GM23248 (cell line): ENCODE data around the gene KLRK1. TPM values are rescaled to one million over a fixed set of nuclear protein-coding genes. Genes with fewer than 3 reads are reported as not detected.
"Not testable (repeated sequence)": the region's sequence is repeated elsewhere in the genome, so short reads cannot be mapped to it uniquely, and the experiment has no call there.

Experiments used
- DNase-seq: peaks from one replicate; pipeline ENCODE4 v3.0.0-alpha.2; 2015
- H2AFZ ChIP-seq: fragments of 200-600 bp; sonication (generic); 2 replicates; pipeline ENCODE4 v1.6.1; 2016; ENCODE audit warnings: antibody characterized with exemption
- H3F3A ChIP-seq: fragments of 200-600 bp; sonication (generic); 2 replicates; pipeline ENCODE4 v1.6.1; 2016; ENCODE audit warnings: mild to moderate bottlenecking, antibody characterized with exemption, mixed run types; ENCODE audit not compliant: insufficient read depth
- H3K27ac ChIP-seq: fragments of 200-600 bp; sonication (generic); 2 replicates; pipeline ENCODE4 v1.5.1; 2016; ENCODE audit warnings: mild to moderate bottlenecking
- H3K27me3 ChIP-seq: fragments of 200-600 bp; sonication (generic); replicated peaks from 2 replicates; pipeline ENCODE4 v1.6.1; 2016; ENCODE audit warnings: mild to moderate bottlenecking; ENCODE audit not compliant: insufficient read depth
- H3K36me3 ChIP-seq: fragments of 200-600 bp; sonication (generic); 2 replicates; pipeline ENCODE4 v1.6.1; 2016; ENCODE audit warnings: low read depth, mild to moderate bottlenecking
- H3K4me1 ChIP-seq: fragments of 200-600 bp; sonication (generic); 2 replicates; pipeline ENCODE4 v1.6.1; 2016; ENCODE audit warnings: mild to moderate bottlenecking; ENCODE audit not compliant: insufficient read depth
- H3K4me2 ChIP-seq: fragments of 200-600 bp; sonication (generic); one replicate; pipeline ENCODE4 v1.6.1; 2016; ENCODE audit warnings: mild to moderate bottlenecking; ENCODE audit not compliant: unreplicated experiment
- H3K4me3 ChIP-seq: fragments of 200-600 bp; sonication (generic); 2 replicates; pipeline ENCODE4 v1.5.1; 2016; ENCODE audit warnings: mild to moderate bottlenecking
- H3K79me2 ChIP-seq: fragments of 200-600 bp; sonication (generic); 2 replicates; pipeline ENCODE4 v1.6.1; 2016; ENCODE audit warnings: mild to moderate bottlenecking; ENCODE audit not compliant: insufficient read depth
- H3K9ac ChIP-seq: fragments of 200-600 bp; sonication (generic); 2 replicates; pipeline ENCODE4 v1.6.1; 2016; ENCODE audit warnings: mild to moderate bottlenecking
- H3K9me2 ChIP-seq: fragments of 200-600 bp; sonication (generic); 2 replicates; pipeline ENCODE4 v1.6.1; 2016; ENCODE audit warnings: mixed run types, mild to moderate bottlenecking, moderate library complexity; ENCODE audit not compliant: insufficient read depth
- H3K9me3 ChIP-seq: fragments of 200-600 bp; sonication (generic); one replicate; pipeline ENCODE4 v1.6.1; 2017; ENCODE audit warnings: low read depth
- H4K20me1 ChIP-seq: fragments of 200-600 bp; sonication (generic); 2 replicates; pipeline ENCODE4 v1.6.0; 2016; ENCODE audit not compliant: insufficient read depth
- EZH2 ChIP-seq: fragments of 200-600 bp; sonication (generic); IDR thresholded peaks from 2 replicates; pipeline ENCODE4 v1.6.1; 2018; ENCODE audit warnings: antibody characterized with exemption, mild to moderate bottlenecking; ENCODE audit not compliant: insufficient read depth, poor library complexity, severe bottlenecking
- EZH2phosphoT487 ChIP-seq: fragments of 200-600 bp; sonication (generic); IDR thresholded peaks from 2 replicates; pipeline ENCODE4 v1.6.1; 2018; ENCODE audit warnings: antibody characterized with exemption, moderate library complexity, mild to moderate bottlenecking, low read depth; ENCODE audit not compliant: insufficient read depth
- WGBS, 2 experiments: methylation state at CpG; one replicate each; pipeline ENCODE4 v1.1.6; 2015 to 2017; ENCODE audit warnings: low lambda C conversion rate in 2 of 2, low coverage in 1 of 2; ENCODE audit errors: missing lambda C conversion rate in 2 of 2; 5-methylcytosine and 5-hydroxymethylcytosine counted together
- in situ Hi-C: fragments of 300-500 bp; cut with MboI; formaldehyde crosslinking; loops from 2 replicates; pipeline ENCODE4 v1.15.0; 2020
- polyA plus RNA-seq: library from polyadenylated mRNA; unstranded; fragments of >200 nt; fragmentation: Nextera tagmentation; extraction: Ambion mirVana; gene quantifications from 2 replicates; pipeline ENCODE4 v1.2.1, GENCODE V29; 2016
- total RNA-seq: library from RNA; depleted of rRNA; stranded (reverse); fragments of >200 nt; shearing (Covaris generic); gene quantifications from 2 replicates; pipeline ENCODE4 v1.2.3, GENCODE V29; 2014

Gene KLRK1
- total and polyA plus RNA-seq, 2 experiments from 2014 or later: not detected

DNA sequence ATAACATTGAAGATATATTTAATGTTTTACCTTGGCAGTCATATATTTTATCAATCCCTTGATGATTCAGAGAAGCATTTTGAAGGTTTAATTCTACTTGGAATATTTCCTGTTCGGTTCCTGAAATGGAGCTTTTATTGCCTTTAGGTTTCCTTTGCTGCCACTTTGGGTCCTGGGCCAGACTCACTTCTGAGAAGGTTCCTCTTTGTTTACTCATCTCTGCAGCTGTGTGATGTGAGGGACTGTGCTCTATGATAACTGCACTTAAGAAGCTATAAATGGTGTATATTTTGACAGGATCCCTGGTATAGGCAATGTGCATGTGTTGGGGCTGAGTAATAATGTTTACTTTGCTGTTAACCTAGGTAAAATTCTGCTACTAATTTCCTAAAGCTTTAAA is 30.5 kb upstream of the KLRK1 start, which contains the start of gene KLRC3:
KLRC3 (minus strand) TSS at position 262 of the 400 bp plus-strand sequence; CDS start at position 217, 45 bp downstream.
- in situ Hi-C loops, H3K27me3 ChIP-seq, H3K4me3 ChIP-seq, H3F3A ChIP-seq, H3K36me3 ChIP-seq, H3K4me1 ChIP-seq, H3K4me2 ChIP-seq, H4K20me1 ChIP-seq, H3K9me3 ChIP-seq, H2AFZ ChIP-seq, H3K79me2 ChIP-seq, H3K27ac ChIP-seq, H3K9ac ChIP-seq, H3K9me2 ChIP-seq, DNase-seq: not testable (repeated sequence)
- 84 to 95% methylated on average over 1 of the region's 1 CpG for WGBS, 2 experiments

DNA sequence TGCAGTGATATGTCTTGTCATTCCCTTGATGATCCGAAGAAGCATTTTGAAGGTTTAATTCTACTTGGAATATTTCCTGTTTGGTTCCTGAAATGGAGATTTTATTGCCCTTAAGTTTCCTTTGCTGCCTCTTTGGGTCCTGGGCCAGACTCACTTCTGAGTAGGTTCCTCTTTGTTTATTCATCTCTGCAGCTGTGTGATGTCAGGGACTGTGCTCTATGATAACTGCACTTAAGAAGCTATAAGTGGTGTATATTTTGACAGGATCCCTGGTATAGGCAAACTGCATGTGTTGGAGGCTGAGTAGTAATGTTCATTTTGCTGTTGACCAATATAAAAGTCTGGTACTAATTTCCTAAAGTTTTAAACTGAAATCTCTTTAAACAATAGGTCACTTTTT is 19.6 kb upstream of the KLRK1 start, which contains the start of gene KLRC4:
KLRC4 (minus strand) TSS at position 366 of the 400 bp plus-strand sequence; CDS start at position 184, 182 bp downstream.
- WGBS, 2 experiments: 0% methylated on average over 1 of the region's 1 CpG

DNA sequence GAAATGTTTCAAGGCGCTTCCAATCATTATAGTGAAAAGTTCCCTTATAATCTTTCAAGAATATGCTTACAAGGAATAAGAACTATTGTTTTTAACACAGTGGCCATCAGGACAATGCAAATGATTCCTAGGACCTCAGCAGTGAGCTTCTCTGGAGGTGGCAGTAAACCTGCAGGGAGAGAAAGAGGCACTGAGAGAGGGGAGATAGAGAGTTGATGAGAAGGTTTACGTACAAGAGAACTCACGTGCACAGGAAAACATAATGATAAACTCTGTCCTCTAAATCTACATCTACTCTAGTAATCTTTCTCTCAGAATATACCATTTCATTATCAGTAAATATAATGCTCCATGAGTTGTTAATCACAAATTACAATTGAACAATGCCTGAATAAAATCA is 19.0 kb upstream of the KLRK1 start:
- H3K36me3 ChIP-seq: no peaks in the 10 kb centered on the region
- no peaks in the 10 kb centered on the region for H3F3A ChIP-seq
- H3K9ac ChIP-seq: no peak overlapping the region
- H3K79me2 ChIP-seq: no peaks in the 10 kb centered on the region
- H4K20me1 ChIP-seq: no peaks in the 10 kb centered on the region
- 73 to 78% methylated on average over 3 of the region's 3 CpGs for WGBS, 2 experiments
- H3K27ac ChIP-seq: no peak overlapping the region
- in situ Hi-C loops: no loop called here
- no peaks in the 10 kb centered on the region for H3K9me2 ChIP-seq
- no peak for DNase-seq
- no peaks in the 10 kb centered on the region for H3K4me1 ChIP-seq
- H3K9me3 ChIP-seq: no peaks in the 10 kb centered on the region
- no peaks in the 10 kb centered on the region for H3K27me3 ChIP-seq
- TF ChIP-seq EZH2phosphoT487: no peak
- TF ChIP-seq EZH2: no peak
- no peak overlapping the region for H3K4me3 ChIP-seq
- H3K4me2 ChIP-seq: no peak overlapping the region
- H2AFZ ChIP-seq: no peak overlapping the region

More for the DNA sequence above, 19.6 kb upstream of the KLRK1 start, which contains the start of gene KLRC4:
- Histone ChIP-seq H3K27ac (no peak within 1 kb of the TSS), H3K27me3 (no peaks in the 10 kb centered on the region), H3F3A (no peaks in the 10 kb centered on the region), H3K4me1 (no peaks in the 10 kb centered on the region), H4K20me1 (no peaks in the 10 kb centered on the region), H3K9ac (no peak within 1 kb of the TSS), H3K4me3 (no peak within 1 kb of the TSS), H2AFZ (no peak within 1 kb of the TSS), H3K9me3 (no peaks in the 10 kb centered on the region), H3K9me2 (no peaks in the 10 kb centered on the region), H3K36me3 (no peaks in the 10 kb centered on the region), H3K79me2 (no peaks in the 10 kb centered on the region), H3K4me2 (no peak within 1 kb of the TSS)
- TF ChIP-seq EZH2phosphoT487 (no peak), EZH2 (no peak)
- no peak for DNase-seq
- in situ Hi-C loops: no loop called here

DNA sequence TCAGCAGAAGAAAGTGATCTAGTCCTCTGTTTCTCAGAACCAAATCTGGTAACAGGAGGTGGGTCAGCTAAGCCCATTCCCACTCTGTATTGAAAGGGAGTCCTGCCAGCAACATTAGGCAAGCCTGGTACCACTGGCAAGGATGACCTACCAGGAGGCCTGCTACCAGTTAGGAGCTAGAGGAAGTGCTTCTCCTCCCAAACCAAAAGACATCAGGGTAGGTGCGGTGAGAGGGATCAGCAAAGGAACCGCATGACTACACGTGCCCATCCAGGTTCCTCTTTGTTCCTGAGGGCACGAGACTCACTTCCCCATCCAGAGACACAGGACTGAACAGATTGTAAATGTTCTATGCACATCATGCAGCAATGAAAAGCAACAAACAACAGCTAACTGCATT is 16.9 kb upstream of the KLRK1 start:
- H3K27ac ChIP-seq: no peak overlapping the region
- H3K4me3 ChIP-seq: no peak overlapping the region
- H2AFZ ChIP-seq: no peak overlapping the region
- no peaks in the 10 kb centered on the region for H3K9me2 ChIP-seq
- no peak overlapping the region for H3K4me2 ChIP-seq
- WGBS, 2 experiments: 66 to 76% methylated on average over 4 of the region's 4 CpGs
- no peak for DNase-seq
- no peaks in the 10 kb centered on the region for H3K27me3 ChIP-seq
- TF ChIP-seq EZH2phosphoT487 (no peak), EZH2 (no peak)
- H4K20me1 ChIP-seq: no peaks in the 10 kb centered on the region
- H3K9ac ChIP-seq: no peak overlapping the region
- H3K4me1 ChIP-seq: no peaks in the 10 kb centered on the region
- H3K9me3 ChIP-seq: no peaks in the 10 kb centered on the region
- in situ Hi-C loops: no loop called here
- no peaks in the 10 kb centered on the region for H3F3A ChIP-seq
- no peaks in the 10 kb centered on the region for H3K79me2 ChIP-seq
- H3K36me3 ChIP-seq: no peaks in the 10 kb centered on the region

DNA sequence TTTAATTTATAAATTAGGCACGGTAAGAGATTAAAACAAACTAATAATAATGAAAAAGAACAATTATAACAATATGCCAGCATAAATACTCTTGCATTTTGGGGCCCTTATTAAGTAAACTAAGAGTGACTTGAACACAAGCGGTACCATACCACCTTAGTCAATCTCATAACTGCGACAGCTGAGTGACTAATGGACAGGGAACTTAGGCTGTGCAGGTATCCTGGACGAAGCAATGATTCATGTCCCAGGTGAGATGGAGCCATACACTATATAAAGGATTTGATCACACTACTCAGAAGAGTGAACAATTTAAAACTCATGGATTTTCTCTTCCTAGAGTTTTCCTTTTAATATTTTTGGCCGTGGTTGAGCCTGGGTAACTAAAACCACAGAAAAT is 15.5 kb upstream of the KLRK1 start:
- Histone ChIP-seq H3K9me3 (no peaks in the 10 kb centered on the region), H3K27ac (no peak overlapping the region), H3K79me2 (no peaks in the 10 kb centered on the region), H3K4me2 (no peak overlapping the region), H3K9me2 (no peaks in the 10 kb centered on the region), H3F3A (no peaks in the 10 kb centered on the region), H3K4me1 (no peaks in the 10 kb centered on the region), H3K4me3 (no peak overlapping the region), H3K9ac (no peak overlapping the region), H3K27me3 (no peaks in the 10 kb centered on the region), H3K36me3 (no peaks in the 10 kb centered on the region), H2AFZ (no peak overlapping the region), H4K20me1 (no peaks in the 10 kb centered on the region)
- in situ Hi-C loops: no loop called here
- 88 to 91% methylated on average over 5 of the region's 5 CpGs for WGBS, 2 experiments
- no peak for TF ChIP-seq EZH2
- no peak for DNase-seq
